T1000 (cell line): ENCODE measurements around the gene KLC1.
"Not testable (repeated sequence)": the region's sequence is repeated elsewhere in the genome, so short reads cannot be mapped to it uniquely, and the experiment has no call there.

Experiments
- DNase-seq: peaks from one replicate; lab custom pipeline; 2025; ENCODE audit warnings: mixed read lengths; lab: John Stamatoyannopoulos, UW

The KLC1 gene

GRCh38 chr14:103688906-103689902, 60.2 kb downstream of the KLC1 start:
- no peak for DNase-seq

- DNase-seq = no peak
Measured at GRCh38 chr14:103690332-103690731, 61.3 kb downstream of the KLC1 start.

- not testable (repeated sequence) for DNase-seq
Measured at GRCh38 chr14:103691655-103692054, 62.6 kb downstream of the KLC1 start.

GRCh38 chr14:103692159-103692558, 63.1 kb downstream of the KLC1 start:
- DNase-seq = no peak

GRCh38 chr14:103692871-103693270, 63.9 kb downstream of the KLC1 start:
- no peak for DNase-seq

- no peak for DNase-seq
Measured at GRCh38 chr14:103693515-103693914, 64.5 kb downstream of the KLC1 start.

- DNase-seq = no peak
Measured at GRCh38 chr14:103694572-103695026, 65.6 kb downstream of the KLC1 start.

GRCh38 chr14:103695296-103696069, 66.5 kb downstream of the KLC1 start:
- no peak for DNase-seq

- no peak for DNase-seq
Measured at GRCh38 chr14:103696070-103696402, 67.0 kb downstream of the KLC1 start.

GRCh38 chr14:103696466-103697071, 67.6 kb downstream of the KLC1 start:
- no peak for DNase-seq

- DNase-seq = no peak
Measured at GRCh38 chr14:103697206-103697602, 68.2 kb downstream of the KLC1 start.

GRCh38 chr14:103697603-103698379, 68.8 kb downstream of the KLC1 start:
- DNase-seq = no peak

- no peak for DNase-seq
Measured at GRCh38 chr14:103698380-103699260, 69.6 kb downstream of the KLC1 start.

GRCh38 chr14:103699261-103699661, 70.2 kb downstream of the KLC1 start:
- DNase-seq = no peak

GRCh38 chr14:103699901-103700752, 71.1 kb downstream of the KLC1 start:
- DNase-seq = no peak

- no peak for DNase-seq
Measured at GRCh38 chr14:103700753-103701490, 71.9 kb downstream of the KLC1 start.

- DNase-seq = no peak
Measured at GRCh38 chr14:103702095-103702494, 73.1 kb downstream of the KLC1 start.

GRCh38 chr14:103702497-103703432, 73.8 kb downstream of the KLC1 start:
- DNase-seq = no peak
